HEK293T (cell line): ENCODE measurements around the gene EVI5L.

Source experiments
- CTCF ChIA-PET: fragments of 350-600 bp; formaldehyde crosslinking; extraction: SDS; loops from one replicate; lab custom pipeline; 2021; ENCODE audit warnings: antibody characterized with exemption, inconsistent platforms; lab: Yijun Ruan, JAX
- POLR2A ChIA-PET: fragments of 350-600 bp; formaldehyde crosslinking; extraction: SDS; loops from one replicate; lab custom pipeline; 2020; ENCODE audit warnings: antibody characterized with exemption, inconsistent platforms; lab: Yijun Ruan, JAX
- DNase-seq: peaks from one replicate; pipeline ENCODE4 v3.0.0; 2012; ENCODE audit warnings: mixed read lengths; ENCODE audit errors: extremely low spot score
- ARNT ChIP-seq: fragments of 450-650 bp; IDR thresholded peaks from 2 replicates; pipeline ENCODE4 v1.6.1; 2017; ENCODE audit warnings: mild to moderate bottlenecking
- BHLHE40 ChIP-seq: fragments of 450-650 bp; IDR thresholded peaks from 2 replicates; pipeline ENCODE4 v1.6.1; 2016; ENCODE audit warnings: mild to moderate bottlenecking, moderate library complexity, borderline replicate concordance
- CTBP1 ChIP-seq: fragments of 450-650 bp; IDR thresholded peaks from 2 replicates; pipeline ENCODE4 v1.6.1; 2016; ENCODE audit warnings: borderline replicate concordance
- ELF4 ChIP-seq: fragments of 450-650 bp; IDR thresholded peaks from 2 replicates; pipeline ENCODE4 v1.6.1; 2017; ENCODE audit warnings: antibody characterized with exemption
- FOXA1 ChIP-seq: fragments of 450-650 bp; IDR thresholded peaks from 2 replicates; pipeline ENCODE4 v1.6.1; 2016; ENCODE audit warnings: mild to moderate bottlenecking
- FOXK2 ChIP-seq: fragments of 450-650 bp; IDR thresholded peaks from 2 replicates; pipeline ENCODE4 v1.6.1; 2016; ENCODE audit warnings: mild to moderate bottlenecking
- FOXM1 ChIP-seq: fragments of 450-650 bp; IDR thresholded peaks from 2 replicates; pipeline ENCODE4 v1.6.1; 2017; ENCODE audit warnings: mild to moderate bottlenecking, borderline replicate concordance
- HDGF ChIP-seq: fragments of 450-650 bp; IDR thresholded peaks from 2 replicates; pipeline ENCODE4 v1.6.1; 2017; ENCODE audit warnings: antibody characterized with exemption, borderline replicate concordance
- L3MBTL2 ChIP-seq: fragments of 450-650 bp; conservative IDR thresholded peaks from 2 replicates; pipeline ENCODE4 v1.6.1; 2016; ENCODE audit warnings: mild to moderate bottlenecking
- LEF1 ChIP-seq: fragments of 450-650 bp; IDR thresholded peaks from 2 replicates; pipeline ENCODE4 v1.6.1; 2017; ENCODE audit warnings: mild to moderate bottlenecking, borderline replicate concordance
- NFRKB ChIP-seq: fragments of 450-650 bp; IDR thresholded peaks from 2 replicates; pipeline ENCODE4 v1.6.1; 2016; ENCODE audit warnings: mild to moderate bottlenecking, moderate library complexity
- PKNOX1 ChIP-seq: fragments of 450-650 bp; IDR thresholded peaks from 2 replicates; pipeline ENCODE4 v1.6.1; 2016
- SP1 ChIP-seq: fragments of 450-650 bp; IDR thresholded peaks from 2 replicates; pipeline ENCODE4 v1.6.1; 2017
- SUZ12 ChIP-seq: fragments of 450-650 bp; IDR thresholded peaks from 2 replicates; pipeline ENCODE4 v1.6.1; 2016; ENCODE audit warnings: mild to moderate bottlenecking
- TARDBP ChIP-seq: fragments of 450-650 bp; IDR thresholded peaks from 2 replicates; pipeline ENCODE4 v1.6.1; 2016
- ZNF384 ChIP-seq: fragments of 450-650 bp; IDR thresholded peaks from 2 replicates; pipeline ENCODE4 v1.6.1; 2016

EVI5L gene

GRCh38 chr19:7851623-7852500 is 21.8 kb downstream of the EVI5L start:
- DNase-seq = no peak
- POLR2A ChIA-PET = interaction anchor here (0.6 to 1.4 kb wide), 3 partner anchors 11 to 92 kb away, joined by 4 to 5 read pairs (median 5); partner anchors contain the start of genes MAP2K7 and TIMM44
- TF ChIP-seq LEF1 (no peak), TARDBP (no peak), NFRKB (no peak), FOXM1 (no peak), ELF4 (no peak), BHLHE40 (no peak), CTBP1 (no peak), FOXA1 (no peak), PKNOX1 (no peak), FOXK2 (no peak), ZNF384 (no peak), ARNT (no peak), HDGF (no peak)
- CTCF ChIA-PET = interaction anchor here (0.6 to 1.3 kb wide), 7 partner anchors 15 to 585 kb away, joined by 3 to 10 read pairs (median 3); partner anchors contain the start of gene SNAPC2

GRCh38 chr19:7852851-7853769 is 23.1 kb downstream of the EVI5L start:
- ChIA-PET POLR2A (interaction anchor here (1.4 kb wide), 1 partner anchor 51 kb away, joined by 5 read pairs; the partner anchor contains the start of gene MAP2K7), CTCF (interaction anchor here (0.6 to 1.3 kb wide), 7 partner anchors 13 to 76 kb away, joined by 3 to 10 read pairs (median 3); partner anchors contain the start of gene SNAPC2)
- peak; percentile 90 for DNase-seq
- TF ChIP-seq HDGF (no peak), L3MBTL2 (no peak)

GRCh38 chr19:7853770-7854128 is 23.7 kb downstream of the EVI5L start:
- no peak for DNase-seq
- POLR2A ChIA-PET = no interaction called here
- CTCF ChIA-PET = interaction anchor here (1.3 kb wide), 1 partner anchor 25 kb away, joined by 4 read pairs; no protein-coding TSS in a partner anchor
- TF ChIP-seq L3MBTL2 (no peak), TARDBP (no peak), SUZ12 (no peak), CTBP1 (no peak), NFRKB (no peak), LEF1 (no peak), HDGF (no peak), ARNT (no peak), BHLHE40 (no peak), PKNOX1 (no peak), FOXM1 (no peak), FOXK2 (no peak), FOXA1 (no peak), ELF4 (no peak), ZNF384 (no peak), SP1 (no peak)

GRCh38 chr19:7855426-7856108 is 25.5 kb downstream of the EVI5L start:
- CTCF ChIA-PET = no interaction called here

More at GRCh38 chr19:7855426-7856108, 25.5 kb downstream of the EVI5L start:
- no peak for DNase-seq
- POLR2A ChIA-PET = no interaction called here
- no peak for TF ChIP-seq SUZ12
- TF ChIP-seq FOXM1 = no peak
- no peak for TF ChIP-seq PKNOX1
- TF ChIP-seq ARNT = no peak
- no peak for TF ChIP-seq CTBP1
- no peak for TF ChIP-seq SP1
- TF ChIP-seq L3MBTL2 = no peak
